ENCODE data around the gene HPCAL1.

HPCAL1 gene

DNA sequence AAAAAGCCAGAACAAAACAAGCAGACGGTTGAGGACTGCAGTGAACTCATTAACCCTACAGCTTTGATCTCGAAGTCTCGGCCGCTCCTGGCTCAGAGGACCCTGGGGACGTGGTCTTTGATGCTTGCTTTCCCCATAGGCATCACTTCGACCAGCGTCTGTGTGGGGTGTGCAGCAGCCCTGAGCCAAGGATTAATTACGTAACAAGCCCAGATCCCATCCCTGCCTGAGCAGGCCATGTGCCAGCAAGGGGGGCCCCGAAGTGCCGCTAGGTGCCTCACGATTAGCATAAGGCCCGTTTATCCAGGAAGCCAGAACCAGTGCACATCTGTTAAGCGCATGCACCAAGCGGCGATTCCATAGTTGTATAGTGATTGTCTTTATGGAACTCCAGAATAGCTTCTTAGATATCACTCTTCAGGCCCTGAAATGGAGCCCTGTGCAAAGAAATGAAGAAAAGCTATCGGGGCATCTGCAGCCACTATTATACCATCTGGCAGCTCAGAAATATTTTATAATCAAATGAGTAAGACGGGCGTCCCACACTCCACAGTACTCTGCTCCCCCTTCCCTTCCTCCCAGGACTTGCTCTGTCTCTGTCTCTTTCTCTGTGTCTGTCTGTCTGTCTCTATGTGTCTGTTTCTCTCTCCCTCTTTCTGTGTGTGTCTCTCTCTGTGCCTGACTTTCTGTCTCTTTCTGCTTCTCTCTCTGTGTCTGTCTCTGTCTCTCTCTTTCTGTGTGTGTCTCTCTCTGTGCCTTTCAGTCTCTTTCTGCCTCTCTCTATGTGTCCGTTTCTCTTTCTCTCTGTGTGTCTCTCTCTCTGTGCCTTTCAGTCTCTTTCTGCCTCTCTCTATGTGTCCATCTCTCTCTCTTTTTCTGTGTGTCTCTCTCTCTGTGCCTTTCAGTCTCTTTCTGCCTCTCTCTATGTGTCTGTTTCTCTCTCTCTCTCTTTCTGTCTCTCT lies 41.7 kb downstream of the HPCAL1 start:
- DNase-seq = no peak
- H3K27ac ChIP-seq = no peak overlapping the region
- in situ Hi-C loops (cut with HindIII; ENCODE audit: low pct_ligation_motif_present, low sequenced_read_pairs) = no loop called here
- H3K4me3 ChIP-seq (ENCODE audit: low read depth, low read length) = no peak overlapping the region
- H3K27me3 ChIP-seq (replicated peaks) = no peaks in the 10 kb centered on the region
- no peak for TF ChIP-seq CTCF (IDR thresholded peaks at IDR 0.05; ENCODE audit: low read depth, low read length, missing control alignments)
- H3K36me3 ChIP-seq (replicated peaks) = no peaks in the 10 kb centered on the region

DNA sequence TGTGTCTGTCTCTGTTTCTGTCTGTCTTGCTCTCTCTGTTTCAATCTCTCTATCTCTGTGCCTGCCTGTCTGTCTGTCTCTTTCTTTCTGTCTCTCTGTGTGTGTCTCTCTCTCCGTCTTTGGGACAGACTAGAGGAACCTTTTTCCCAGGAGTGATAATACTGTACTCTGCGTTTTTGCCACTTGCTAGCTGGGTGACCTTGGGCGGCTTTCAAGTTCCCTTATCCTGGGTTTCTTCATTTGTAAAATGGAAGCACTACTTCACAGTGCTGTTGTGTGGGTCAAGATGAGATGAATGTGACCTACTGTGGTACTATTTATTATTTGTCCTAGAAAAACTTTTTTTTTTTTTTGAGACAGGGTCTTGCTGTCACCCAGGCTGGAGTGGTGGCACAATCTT lies 42.4 kb downstream of the HPCAL1 start:
- no peaks in the 10 kb centered on the region for H3K36me3 ChIP-seq (replicated peaks)
- TF ChIP-seq CTCF (IDR thresholded peaks at IDR 0.05; ENCODE audit: low read depth, low read length, missing control alignments) = no peak
- in situ Hi-C loops (cut with HindIII; ENCODE audit: low pct_ligation_motif_present, low sequenced_read_pairs) = no loop called here
- no peak overlapping the region for H3K27ac ChIP-seq
- H3K4me3 ChIP-seq (ENCODE audit: low read depth, low read length) = no peak overlapping the region
- no peaks in the 10 kb centered on the region for H3K27me3 ChIP-seq (replicated peaks)
- DNase-seq = no peak

GRCh38 chr2:10345813-10346212 lies 43.1 kb downstream of the HPCAL1 start:
- DNase-seq = no peak

DNA sequence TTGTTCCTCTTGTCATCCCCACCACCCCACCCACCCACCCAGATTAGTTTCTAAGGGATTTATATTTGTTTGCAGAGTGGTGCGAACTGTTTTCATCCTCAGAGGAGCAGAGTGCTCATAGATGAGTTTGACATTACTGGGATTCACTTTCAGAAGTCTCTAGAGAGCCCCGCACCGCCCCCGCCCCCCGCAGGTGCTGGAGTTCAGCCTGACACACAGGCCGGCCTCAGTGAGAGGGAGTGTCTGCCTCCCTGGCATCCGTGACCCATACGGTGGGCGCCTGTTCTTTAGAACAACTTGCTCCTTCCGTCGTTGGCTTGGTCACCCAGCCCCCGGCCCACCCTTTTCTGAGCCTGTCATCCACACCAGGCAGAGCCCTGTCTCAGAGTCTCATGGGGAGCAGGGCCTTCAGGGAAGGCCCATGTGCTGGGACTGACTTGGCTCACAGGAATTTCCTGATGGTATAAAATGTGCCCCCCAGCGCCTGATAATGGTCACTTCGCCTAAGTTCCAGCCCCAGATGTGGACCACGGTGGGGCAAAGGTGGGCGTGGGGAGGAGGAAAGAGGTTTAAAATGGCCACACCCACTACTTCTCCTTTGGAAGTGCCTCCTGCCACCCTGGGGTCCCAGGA lies 44.3 kb downstream of the HPCAL1 start:
- peak; percentile 27 for TF ChIP-seq CTCF (IDR thresholded peaks at IDR 0.05; ENCODE audit: low read depth, low read length, missing control alignments)
- in situ Hi-C loops (cut with HindIII; ENCODE audit: low pct_ligation_motif_present, low sequenced_read_pairs) = no loop called here
- no peak overlapping the region for H3K27ac ChIP-seq
- DNase-seq = no peak
- no peak overlapping the region for H3K4me3 ChIP-seq (ENCODE audit: low read depth, low read length)
- H3K36me3 ChIP-seq (replicated peaks) = no peaks in the 10 kb centered on the region
- no peaks in the 10 kb centered on the region for H3K27me3 ChIP-seq (replicated peaks)

More at GRCh38 chr2:10345813-10346212, 43.1 kb downstream of the HPCAL1 start:
- in situ Hi-C loops (cut with HindIII; ENCODE audit: low pct_ligation_motif_present, low sequenced_read_pairs) = no loop called here
- Histone ChIP-seq H3K27me3 (replicated peaks) (no peaks in the 10 kb centered on the region), H3K36me3 (replicated peaks) (no peaks in the 10 kb centered on the region), H3K27ac (no peak overlapping the region), H3K4me3 (ENCODE audit: low read depth, low read length) (no peak overlapping the region)
- no peak for TF ChIP-seq CTCF (IDR thresholded peaks at IDR 0.05; ENCODE audit: low read depth, low read length, missing control alignments)

- Histone ChIP-seq H3K27ac (no peak overlapping the region), H3K4me3 (ENCODE audit: low read depth, low read length) (no peak overlapping the region), H3K27me3 (replicated peaks) (no peaks in the 10 kb centered on the region), H3K36me3 (replicated peaks) (no peaks in the 10 kb centered on the region)
- TF ChIP-seq CTCF (IDR thresholded peaks at IDR 0.05; ENCODE audit: low read depth, low read length, missing control alignments) = no peak
- in situ Hi-C loops (cut with HindIII; ENCODE audit: low pct_ligation_motif_present, low sequenced_read_pairs) = no loop called here
- DNase-seq = no peak
Observed at GRCh38 chr2:10347562-10347948, 44.9 kb downstream of the HPCAL1 start.

Measured in brain microvascular endothelial cell (primary cell).